ENCODE results near the gene TTC6.

GRCh38 chr14:37569729-37570128, 25.7 kb upstream of the TTC6 start:
- no peak for TF ChIP-seq CTCF (IDR thresholded peaks at IDR 0.05)
- TF ChIP-seq POLR2A (IDR thresholded peaks at IDR 0.05), result no peak
